ENCODE data around the gene TNNI3.

GRCh38 chr19:55105237-55105636, 52.3 kb downstream of the TNNI3 start:
- TF ChIP-seq CTCF (IDR thresholded peaks at IDR 0.05; ENCODE audit: low read length) (no peak), EZH2 (optimal IDR thresholded peaks at IDR 0.05; ENCODE audit: low read depth, low read length) (no peak)
